Globus pallidus (tissue), 1 donor: ENCODE measurements around the gene ZNF670.

Source experiments
- DNase-seq: peaks from one replicate; pipeline ENCODE4 v3.0.0-alpha.2; 2015; ENCODE audit warnings: low spot score

Gene ZNF670

GRCh38 chr1:247103859-247104591, 25.4 kb upstream of the ZNF670 start, which contains the start of gene ZNF669:
TSS of gene ZNF669 (minus strand) at chr1:247104356. CDS start at chr1:247104199, 157 bp downstream.
- peak; percentile 96 for DNase-seq

- DNase-seq: no peak
These were observed 23.8 kb upstream of the ZNF670 start for GRCh38 chr1:247102381-247102780.

DNA sequence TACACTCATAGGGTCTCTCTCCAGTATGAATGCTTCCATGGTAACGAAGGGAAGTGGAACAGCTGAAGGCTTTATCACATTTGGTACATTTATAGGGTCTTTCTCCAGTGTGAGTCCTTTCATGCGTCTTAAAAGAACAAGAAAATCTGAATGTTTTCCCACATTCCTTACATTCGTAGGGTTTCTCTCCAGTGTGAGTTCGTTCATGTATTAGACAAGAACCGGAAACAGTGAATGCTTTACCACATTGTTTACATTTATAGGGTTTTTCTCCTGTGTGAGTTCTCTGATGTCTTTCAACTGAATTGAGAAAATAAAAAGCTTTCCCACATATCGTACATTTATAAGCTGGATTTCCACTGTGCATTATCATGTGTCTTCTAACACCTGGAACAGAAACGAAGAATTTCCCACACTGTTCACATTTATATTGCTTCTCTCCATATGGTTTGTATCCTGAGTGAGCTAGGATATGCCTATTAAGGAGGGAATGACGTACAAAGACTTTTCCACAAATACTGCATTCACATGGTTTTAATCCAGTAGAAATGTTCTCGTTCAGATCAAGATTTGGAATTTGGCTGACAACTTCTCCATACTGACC, 22.2 kb upstream of the ZNF670 start:
- DNase-seq: no peak

GRCh38 chr1:247096958-247097357, 18.3 kb upstream of the ZNF670 start:
- no peak for DNase-seq

DNA sequence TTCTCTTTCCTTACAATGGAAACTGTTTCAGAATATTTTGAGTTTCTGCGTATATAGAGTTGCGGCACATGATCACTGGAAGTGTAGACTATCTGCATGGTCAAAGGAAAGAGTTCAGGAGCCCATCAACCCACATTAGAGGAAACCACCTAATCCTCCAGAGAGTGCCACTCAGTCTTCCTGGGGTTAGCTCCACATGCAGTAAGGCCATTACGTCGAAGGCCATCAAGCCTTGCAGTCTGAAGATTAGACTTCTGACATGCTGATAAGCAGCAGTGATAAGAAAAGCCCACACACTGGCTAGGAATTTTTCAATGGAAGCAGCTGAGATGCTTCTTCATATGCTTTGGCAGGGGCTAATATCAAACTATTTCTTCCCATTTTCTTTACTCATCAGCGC, 17.9 kb upstream of the ZNF670 start:
- DNase-seq: no peak

DNA sequence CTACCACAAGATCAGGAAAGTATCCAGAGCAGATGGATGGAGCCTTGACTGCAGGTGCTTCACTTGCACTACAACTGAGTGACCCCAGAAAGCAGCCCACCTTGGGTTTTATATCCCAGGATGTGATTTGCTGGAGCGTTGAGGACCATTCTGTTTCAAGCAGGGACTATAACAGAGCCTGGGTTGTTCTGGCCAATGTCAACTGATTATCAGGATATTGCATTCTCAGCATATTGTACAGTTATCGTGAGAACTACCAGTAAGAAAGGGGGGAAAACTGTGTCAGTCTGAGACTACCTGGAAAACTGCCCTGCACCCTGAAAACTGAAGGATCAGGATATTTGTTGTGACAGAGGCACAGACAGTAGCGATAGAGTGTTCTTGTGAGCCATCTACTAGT, 17.5 kb upstream of the ZNF670 start:
- DNase-seq: no peak

DNA sequence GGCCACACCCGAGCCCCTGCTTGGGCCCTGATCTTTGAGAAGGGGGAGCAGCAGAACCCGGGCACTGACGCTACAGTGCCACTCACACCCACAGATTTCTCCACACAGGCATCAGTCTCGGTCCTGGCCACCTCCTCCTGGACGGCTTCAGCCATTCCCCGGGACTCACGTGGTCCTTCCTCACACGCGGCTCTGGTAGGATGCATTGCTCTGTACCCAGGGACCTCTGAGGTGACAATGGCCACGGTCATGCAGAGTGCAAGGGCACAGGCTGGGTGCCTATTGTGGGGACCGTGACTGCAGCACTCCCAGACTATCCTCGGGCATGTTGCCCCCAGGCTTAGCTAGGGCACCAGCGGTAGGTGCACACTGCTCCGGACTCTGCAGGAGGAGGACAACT, 11.8 kb upstream of the ZNF670 start:
- no peak for DNase-seq

- no peak for DNase-seq
These were observed 11.2 kb upstream of the ZNF670 start for GRCh38 chr1:247089616-247090375.

GRCh38 chr1:247088967-247089366, 10.4 kb upstream of the ZNF670 start:
- DNase-seq: no peak

DNA sequence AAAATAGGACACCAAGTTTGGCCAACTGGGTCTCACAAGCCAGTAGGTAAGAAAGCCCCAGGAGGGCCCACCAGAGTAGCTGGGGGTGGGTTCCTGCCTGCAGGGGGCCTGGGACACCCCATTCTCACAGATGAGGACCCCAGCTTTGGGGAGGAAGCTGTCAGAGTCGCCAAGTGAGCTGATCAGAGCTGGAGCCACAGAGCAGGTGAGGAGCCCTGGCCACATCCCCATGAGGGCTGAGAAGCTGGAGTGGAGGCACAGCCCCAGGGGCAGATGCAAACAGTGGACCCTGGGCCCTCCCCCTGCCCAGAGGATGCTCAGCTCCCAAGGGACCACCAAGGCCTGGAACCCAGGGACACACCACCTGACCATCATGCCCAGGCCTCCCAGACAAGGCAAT, 8.6 kb upstream of the ZNF670 start:
- no peak for DNase-seq

DNA sequence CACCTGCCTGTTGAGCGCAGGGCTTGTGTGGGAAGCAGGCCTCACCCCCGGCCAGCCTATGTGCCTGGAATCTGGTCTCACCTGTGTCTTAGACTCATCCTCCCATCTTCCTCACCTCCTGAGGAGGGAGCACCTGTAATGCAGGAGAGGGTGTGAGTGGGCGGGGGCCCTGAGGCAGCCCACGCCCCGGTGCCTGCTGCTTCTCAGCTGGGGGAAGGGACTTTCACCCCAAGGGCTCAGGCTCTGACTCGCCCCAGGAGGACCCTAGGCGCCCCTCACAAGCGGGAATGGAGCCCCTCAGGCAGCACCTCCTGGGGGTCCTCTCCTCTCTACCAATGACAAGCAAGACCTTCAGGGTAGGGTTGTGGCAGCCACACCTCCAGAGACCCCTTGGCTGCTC, 6.7 kb upstream of the ZNF670 start:
- DNase-seq: no peak

GRCh38 chr1:247084771-247085170, 6.2 kb upstream of the ZNF670 start:
- DNase-seq: no peak

DNA sequence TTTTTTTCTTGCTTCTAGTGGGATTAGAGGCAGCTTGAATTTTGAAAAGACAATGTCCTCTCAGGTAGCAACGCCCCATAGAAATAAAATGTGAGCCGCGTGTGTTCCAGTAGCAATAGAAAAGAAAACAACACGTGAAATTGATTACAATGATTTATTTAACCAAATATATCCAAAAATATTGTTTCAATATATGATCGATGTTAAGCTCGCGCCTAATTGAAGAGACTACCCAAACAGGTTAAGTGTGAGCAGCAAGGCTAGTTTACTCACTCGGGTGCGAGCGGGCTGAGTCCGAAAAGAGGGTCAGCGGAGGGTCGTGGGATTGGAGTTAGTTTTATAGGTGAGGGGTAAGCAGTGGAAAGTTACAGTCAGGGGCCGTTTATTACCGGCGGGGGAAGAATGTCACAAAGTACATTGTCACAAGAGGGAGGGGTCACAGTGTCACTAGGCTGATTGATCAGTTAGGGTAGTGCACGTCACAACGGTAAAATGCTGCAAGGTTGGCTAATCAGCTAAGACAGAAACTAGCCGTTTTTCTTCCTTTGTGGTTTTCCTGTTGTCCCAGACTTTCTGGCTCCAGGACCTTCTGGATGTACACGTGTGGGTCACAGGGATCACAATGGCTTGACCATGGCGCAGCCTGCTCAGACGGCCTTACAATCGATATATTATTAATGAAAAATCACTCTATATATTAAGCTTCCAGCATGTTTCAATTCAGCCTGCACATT, 697 bp upstream of the ZNF670 start:
- DNase-seq: peak; percentile 6

- DNase-seq: no peak
These were observed 744 bp downstream of the ZNF670 start for GRCh38 chr1:247077876-247078257.

GRCh38 chr1:247077213-247077612, 1.4 kb downstream of the ZNF670 start:
- no peak for DNase-seq

GRCh38 chr1:247070645-247071044, 8.0 kb downstream of the ZNF670 start:
- DNase-seq: no peak

DNA sequence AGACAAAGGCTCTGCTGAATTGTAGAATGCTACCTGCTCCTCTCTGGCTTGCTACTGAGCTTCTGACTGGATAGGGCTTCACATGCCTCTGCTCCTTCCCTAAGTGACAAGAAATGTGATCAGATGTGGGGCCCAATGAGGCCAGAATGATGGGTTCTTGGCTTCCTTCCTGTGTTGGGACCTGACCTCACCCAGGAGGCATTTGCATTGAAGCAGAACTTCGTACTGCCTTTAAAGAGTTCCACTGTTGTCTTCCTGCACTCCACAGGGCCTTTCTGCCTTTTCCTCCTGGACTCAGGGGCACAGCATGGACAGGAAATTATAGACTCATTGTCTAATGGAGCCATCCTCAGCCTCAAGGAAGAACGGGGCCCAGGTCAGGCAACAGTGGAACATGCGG, 14.3 kb downstream of the ZNF670 start:
- no peak for DNase-seq

- no peak for DNase-seq
These were observed 17.8 kb downstream of the ZNF670 start for GRCh38 chr1:247060771-247061170.

GRCh38 chr1:247056071-247056470, 22.5 kb downstream of the ZNF670 start:
- DNase-seq: no peak

DNA sequence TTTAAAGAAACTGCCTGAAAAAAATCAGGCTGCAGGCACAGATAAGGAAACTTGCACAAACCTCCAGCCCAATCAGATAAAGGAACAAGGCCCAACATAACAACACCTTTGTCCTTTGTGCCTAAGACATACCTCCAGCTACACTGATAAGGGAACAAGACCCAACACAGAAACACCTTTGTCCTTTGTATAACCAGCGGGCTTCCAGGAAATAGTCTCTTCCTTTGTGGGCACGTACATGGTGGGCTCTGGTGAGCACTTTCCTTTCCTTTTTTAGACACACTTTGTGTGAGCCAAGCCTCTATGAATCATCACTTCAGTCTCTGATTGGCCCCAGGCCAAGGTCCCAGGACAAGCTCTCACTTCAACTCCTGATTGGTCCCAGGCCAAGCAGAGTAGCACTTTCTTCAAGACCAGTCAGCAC, 23.6 kb downstream of the ZNF670 start:
- no peak for DNase-seq

DNA sequence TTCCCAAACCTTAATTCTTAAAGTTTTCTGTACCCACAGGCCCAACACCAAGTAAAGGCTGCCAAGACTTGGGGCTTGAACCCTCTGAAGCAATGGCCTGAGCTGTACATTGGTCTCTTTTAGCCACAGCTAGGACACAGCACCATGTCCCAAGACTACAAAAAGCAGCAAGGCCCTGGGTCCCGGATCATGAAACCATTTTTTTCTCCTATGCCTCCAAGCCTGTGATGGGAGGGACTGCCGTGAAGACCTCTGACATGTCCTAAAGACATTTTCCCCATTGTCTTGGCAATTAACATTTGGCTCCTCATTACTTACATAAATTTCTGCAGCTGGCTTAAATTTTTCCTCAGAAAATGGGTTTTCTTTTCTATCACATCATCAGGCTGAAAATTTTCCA, 30.9 kb downstream of the ZNF670 start:
- DNase-seq: no peak

DNA sequence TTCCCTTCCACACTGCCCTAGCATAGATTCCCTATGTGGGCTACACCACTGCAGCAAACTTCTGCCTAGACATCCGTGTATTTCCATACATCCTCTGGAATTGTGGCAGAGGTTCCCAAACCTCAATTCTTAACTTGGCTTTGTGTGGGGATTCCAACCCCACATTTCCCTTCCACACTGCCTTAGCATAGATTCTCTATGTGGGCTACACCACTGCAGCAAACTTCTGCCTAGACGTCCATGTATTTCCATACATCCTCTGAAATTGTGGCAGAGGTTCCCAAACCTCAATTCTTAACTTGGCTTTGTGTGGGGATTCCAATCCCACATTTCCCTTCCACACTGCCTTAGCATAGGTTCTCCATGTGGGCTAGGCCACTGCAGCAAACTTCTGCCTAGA, 31.4 kb downstream of the ZNF670 start:
- DNase-seq: no peak
